CD4-positive, alpha-beta T cell treated with Interferon alpha-2 for 1 hour (primary cell): Measurements from ENCODE around the gene FBXW5.

Experiments used
- DNase-seq, 2 donors: peaks; one replicate each; pipeline ENCODE4 v3.0.0-alpha.2; 2020 to 2022

The FBXW5 gene

DNA sequence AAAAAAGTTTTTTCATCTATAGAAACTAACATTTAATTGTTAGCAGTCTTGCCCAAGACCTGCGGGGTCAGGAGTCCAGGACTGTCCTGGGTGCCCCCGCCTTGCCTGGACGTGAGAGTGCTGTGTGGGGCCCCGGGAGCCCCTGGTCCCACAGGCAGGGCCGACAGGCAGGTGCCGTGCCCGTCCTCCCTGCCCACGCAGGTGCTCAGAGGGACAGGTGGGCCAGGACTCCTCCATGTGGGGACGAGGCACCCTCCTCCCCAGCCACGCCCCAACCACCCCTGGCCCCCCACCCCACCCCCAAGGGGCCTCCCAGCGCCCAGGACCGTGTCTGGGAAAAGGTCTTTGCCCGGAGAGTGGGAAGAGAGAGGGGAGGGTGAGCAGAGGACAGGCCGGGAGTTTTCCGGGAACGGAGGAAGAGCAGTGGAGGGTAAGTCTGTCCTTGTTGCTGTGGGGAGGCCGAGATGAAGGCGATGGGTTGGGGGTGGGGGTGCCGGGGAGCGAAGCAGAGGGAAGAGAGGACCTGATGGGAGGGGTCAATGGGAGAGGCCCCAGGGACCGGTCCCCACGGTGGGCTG is 4.8 kb upstream of the FBXW5 start:
- no peak for DNase-seq

- peak in 1 of 2 donors; percentile 36 for DNase-seq
Measured at GRCh38 chr9:136947955-136948510, 3.5 kb upstream of the FBXW5 start.

DNA sequence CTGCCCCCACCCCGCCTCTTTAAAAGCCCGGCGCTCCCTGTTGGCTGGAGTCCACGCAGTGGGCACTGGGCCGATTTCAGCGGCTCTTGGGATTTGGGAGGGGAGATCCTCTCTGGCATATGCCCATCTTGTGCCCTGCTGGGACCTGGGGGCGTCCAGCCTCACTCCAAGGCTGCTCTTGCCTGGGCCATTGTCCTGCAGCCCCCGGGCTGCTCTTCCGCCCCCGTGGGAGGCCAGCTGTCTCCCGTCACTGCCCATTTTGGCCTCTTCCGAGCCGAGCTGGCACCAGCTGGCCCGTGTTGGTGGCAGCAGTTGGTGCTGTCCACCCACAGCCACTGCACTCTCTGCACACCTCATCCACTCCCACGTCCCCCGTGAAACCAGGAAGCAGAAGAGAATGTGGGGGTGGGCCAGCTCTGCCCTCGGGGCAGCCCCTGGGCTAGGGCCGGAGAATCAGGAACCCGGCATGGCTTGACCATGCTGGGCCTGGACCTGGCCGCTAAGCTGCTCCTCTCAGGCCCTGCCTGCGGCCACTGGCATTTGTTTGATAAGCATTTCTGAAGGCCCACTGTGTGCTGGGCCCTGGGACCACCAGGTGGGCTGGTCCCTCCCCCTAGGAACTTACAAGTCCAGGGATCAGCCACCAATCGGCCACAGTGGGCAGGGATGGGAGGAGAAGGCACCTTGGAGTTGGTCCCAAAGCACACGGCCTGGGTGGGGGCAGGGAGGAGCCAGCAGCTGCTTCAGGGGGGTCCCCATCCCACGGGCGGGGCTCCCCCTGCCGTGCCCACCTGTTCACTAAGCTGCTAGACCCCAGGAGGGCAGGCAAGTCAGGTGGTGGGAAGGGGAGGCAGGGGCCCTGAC is 2.7 kb upstream of the FBXW5 start:
- no peak for DNase-seq

DNA sequence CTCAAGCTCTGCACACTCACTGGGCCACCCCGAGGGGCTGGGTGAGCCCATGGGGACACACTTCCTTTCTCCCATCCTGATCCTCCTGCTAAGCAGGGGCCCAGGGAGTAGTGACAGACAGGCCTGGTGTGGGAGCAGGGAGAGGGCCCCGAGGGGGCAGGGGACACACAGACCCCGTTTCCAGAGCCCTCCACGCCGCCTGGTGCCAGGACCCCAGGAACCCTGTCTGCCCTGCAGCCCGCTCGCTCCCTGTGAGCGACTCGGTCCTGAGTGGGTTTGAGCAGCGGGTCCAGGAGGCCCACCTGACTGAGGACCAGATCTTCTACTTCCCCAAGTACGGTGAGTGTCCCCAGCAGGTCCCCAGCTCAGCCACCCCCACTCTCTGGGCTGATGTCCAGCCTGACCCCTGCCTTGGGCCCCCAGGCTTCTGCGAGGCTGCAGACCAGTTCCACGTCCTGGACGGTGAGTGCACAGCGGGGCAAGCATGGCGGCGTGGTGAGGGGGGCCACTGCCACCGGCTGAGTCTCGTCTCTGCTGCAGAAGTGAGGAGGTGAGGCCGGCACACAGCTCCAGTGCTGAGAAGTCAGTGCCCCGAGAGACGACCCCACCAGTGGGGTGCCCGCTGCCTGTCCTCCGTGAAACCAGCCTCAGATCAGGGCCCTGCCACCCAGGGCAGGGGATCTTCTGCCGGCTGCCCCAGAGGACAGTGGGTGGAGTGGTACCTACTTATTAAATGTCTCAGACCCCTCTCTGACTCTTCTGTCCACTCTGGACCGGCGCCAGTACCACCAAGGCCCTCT is 1.9 kb upstream of the FBXW5 start:
- no peak for DNase-seq

GRCh38 chr9:136945333-136946227 is 1.0 kb upstream of the FBXW5 start:
- DNase-seq = no peak

- no peak for DNase-seq
Measured at GRCh38 chr9:136944212-136944518, 373 bp downstream of the FBXW5 start.

DNA sequence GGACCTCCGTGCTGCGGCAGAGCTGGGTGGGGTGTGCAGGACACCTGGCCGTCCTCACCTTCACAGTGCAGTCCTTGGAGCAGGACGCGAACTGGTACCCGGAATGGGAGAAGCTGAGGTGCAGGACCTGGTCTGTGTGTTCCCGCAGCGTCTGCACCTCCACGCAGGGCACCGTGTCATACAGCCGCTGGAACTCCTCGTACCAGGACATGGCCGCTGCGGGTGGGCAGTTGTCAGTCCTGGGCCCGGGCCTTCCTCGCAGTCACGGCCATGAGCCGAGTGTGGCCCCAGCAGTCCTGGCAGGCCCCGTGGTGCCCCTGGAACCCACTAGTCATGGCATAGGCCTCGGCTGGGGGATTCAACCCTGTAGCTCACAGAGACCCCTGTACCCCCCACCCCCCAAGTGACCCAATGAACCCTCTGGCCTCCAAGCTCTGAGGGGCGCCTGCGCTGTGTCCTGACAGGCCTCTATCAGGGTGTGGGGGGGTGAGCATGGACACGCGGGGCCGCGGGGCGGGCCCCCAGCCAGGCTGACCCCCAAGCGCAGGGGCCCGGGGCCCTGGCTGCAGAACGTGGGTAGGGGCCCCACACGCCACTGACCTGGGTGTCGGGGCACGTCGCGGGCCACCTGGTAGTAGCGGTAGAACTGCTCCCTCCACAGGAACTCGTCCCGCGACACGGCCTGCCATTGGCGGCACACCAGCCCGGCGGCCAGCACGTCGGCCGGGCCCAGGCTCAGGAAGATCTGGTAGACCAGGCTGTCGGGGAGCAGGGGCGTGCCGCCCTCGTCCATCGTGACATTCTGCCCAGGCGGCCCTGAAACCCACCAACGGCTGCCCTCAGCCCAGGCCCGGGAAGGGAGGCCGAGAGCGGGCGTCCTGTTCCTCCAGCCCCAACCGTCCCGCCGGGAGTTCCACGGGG is 987 bp downstream of the FBXW5 start:
- DNase-seq = peak in 1 of 2 donors; percentile 31

DNA sequence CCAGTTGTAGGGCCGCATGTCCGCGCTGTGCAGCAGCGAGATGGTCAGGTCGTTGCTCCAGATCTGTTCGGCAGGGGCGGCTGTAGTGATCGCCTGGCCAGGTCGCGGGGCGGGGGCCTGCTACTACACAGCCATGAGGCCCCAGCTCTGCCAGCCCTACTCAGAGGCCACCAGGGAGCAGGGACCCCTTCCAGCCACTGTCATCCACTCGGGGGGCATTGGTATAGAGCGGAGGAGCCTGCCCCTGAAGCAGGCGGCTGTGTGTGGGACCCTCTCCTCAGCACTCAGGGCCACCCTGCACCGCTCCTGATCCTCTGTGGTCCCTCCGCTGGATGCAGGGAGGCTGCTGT is 1.7 kb downstream of the FBXW5 start:
- no peak for DNase-seq

DNA sequence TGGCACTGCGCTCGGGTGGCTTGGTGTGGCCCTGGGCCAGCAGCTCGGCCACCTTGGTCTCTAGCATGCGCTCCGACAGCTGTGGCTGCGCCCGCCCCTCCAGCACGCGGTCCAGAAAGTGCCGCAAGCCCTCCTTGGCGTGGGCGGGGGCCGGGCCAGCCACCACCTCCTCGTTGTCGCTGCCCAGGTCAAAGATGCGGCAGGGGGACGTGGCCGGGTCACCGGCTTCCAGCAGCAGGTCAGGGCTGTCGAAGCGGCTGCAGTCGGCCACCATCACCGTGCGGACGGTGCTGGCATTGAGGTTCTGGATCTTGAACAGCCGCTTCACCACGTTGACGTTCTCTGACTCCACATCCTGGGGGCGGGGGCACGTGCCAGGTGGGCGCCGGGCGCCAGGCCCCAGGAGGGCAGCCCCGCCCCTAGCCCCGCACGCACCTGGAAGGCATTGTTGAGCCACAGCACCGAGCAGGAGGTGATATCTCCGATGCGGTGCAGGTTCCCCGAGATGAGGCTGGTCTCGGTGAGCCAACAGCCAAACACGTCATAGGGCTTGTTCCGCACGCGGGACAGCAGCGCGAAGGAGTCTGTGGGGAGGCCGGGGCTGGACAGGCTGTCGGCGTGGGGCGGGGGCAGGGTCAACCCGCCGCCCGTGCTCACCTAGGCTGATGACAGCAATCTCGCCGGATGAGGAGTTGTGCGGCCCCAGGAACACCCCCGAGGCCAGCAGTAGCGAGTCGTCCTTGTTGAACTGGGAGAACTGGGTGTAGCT is 2.2 kb downstream of the FBXW5 start:
- no peak for DNase-seq

- no peak for DNase-seq
Measured at GRCh38 chr9:136941231-136942111, 3.1 kb downstream of the FBXW5 start.

DNA sequence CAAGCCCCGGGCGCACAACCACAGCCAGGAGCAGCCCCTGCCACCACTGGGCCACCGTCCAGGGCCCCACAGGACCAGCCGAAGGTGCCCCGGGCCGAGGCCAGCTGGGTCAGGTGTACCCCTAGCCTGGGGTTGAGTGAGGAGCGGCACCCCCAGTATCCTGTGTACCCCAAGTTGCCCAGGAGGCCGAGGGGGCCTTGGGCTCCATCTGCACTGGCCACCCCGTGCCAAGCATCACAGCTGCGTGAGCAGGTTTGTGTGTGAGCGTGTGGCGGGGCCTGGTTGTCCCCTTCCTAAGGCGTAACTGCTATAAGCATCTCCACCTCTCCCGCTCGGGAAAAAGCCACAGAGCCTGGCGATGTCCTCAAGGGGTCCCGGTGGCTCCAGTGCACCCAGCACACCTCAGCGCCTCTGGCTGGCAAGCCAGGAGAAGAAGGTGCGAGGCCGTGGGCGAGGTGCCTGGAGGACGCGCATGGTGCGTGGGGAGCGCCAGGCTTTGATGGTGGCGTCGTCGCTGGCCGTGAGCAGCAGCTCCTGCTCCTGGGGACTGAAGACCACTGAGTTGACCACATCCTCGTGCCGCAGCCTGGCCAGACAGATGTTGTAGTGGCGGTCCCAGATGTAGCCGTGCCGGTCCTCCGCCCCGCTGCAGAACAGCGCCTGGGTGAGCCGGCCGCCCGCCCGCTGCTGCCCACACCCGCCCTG is 3.9 kb downstream of the FBXW5 start:
- no peak for DNase-seq

DNA sequence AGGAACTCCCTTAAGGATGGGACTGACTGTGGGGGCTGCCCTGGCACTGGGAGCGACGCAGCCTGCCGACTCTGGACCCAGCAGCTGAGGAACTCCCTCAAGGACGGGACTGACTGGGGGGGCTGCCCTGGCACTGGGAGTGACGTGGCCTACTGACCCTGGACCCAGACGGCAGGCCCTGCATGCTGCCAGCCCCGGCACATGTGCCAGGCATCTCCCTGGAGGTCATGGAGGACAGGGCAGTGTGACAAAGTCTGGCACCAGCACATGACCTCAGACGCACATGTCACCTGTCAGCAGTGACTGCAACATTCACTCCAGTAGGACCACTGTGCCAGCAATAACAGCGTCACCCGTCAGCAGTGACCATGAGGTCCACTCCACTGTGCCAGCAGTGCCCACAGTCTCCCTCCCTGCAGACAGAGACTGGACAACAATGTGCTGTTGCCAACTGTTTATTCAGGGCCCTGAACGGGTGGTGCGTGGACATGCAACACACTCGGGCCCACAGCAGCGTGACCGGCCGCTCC is 4.5 kb downstream of the FBXW5 start:
- DNase-seq = no peak

GRCh38 chr9:136939431-136939995 is 5.0 kb downstream of the FBXW5 start:
- no peak for DNase-seq

GRCh38 chr9:136937186-136938001 is 7.1 kb downstream of the FBXW5 start:
- no peak for DNase-seq

DNA sequence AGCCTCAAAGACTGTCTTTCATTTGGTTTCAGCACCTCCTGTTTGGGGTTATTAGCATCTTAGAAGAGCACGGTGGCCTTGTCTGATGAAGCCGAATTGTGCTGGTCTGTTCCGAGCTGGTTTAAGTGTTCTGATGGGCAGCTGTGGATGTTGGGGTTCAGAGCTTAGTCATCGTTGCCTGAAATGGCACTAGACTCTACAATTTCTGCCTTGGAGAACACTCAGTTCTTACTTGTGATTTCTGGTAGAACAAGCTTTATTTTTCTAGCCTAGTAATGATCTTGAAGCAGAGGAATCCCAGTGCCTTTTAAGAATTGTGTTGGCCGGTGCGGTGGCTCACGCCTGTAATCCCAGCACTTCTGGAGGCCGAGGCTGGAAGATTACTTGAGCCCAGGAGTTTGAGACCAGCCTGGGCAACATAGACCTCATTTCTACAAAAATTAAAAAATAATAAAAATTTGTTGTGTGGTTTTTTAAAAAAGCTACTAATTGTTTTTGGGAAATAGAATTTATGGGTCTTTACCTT is 7.8 kb downstream of the FBXW5 start:
- no peak for DNase-seq

DNA sequence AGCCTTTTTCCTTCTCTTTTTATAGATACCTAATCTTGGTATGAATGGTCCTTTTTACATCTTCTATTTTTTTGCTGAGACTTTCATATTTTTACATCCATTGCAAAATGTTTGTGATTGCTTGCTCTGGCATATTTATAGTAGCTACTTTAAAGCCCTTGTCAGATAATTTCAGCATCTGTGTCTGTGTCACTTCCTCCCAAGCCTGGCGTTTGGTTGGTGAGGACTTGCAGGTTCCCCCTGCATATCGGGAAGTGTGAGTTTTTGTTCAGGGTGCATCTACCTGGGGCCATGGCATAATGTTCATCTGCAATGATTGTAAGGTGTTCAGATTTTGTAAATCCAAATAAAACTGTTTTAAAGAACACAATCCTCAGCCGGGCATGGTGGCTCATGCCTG is 8.9 kb downstream of the FBXW5 start:
- DNase-seq = no peak

- no peak for DNase-seq
Measured at GRCh38 chr9:136934277-136934676, 10.3 kb downstream of the FBXW5 start.
